ENCODE results near the gene EPHB2.

EPHB2 gene

DNA sequence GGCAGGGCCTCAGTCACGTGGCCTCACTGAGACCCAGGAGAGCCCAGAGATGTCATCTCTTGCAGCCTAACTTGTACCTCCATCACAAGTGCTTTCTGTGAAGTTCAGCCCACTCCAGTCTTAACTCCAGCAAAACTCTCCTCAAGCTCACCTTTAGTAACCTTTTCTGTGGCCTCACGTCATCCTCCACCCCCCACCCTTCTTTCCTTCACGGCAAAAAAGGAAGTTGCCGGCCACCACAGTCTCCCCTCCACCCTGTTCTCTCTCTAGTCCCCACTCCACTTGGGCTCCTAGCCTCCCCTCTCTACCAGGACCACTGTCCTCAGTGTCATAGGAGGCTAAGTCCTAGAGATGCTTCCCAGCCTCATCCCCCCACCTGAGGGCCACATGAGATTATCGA is 155.1 kb downstream of the EPHB2 start:
- DNase-seq: no peak

DNA sequence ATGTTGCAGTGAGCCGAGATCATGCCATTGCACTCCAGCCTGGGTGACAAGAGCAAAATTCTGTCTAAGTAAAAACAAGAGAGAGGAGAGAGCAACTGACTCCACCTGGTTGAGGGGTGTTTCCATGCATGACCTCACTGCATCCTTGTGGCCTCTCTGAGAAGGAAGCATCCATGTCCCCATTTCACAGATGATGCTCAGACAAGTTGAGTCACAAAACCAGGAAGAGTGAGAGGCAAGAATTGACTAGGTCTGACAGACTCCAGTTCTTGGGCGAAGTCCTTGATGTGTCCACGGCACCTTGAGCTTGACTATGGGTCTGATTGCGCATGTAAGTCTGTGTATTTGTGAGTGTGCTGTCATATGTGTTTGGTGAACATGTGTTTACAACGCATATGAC is 156.2 kb downstream of the EPHB2 start:
- no peak for DNase-seq

DNA sequence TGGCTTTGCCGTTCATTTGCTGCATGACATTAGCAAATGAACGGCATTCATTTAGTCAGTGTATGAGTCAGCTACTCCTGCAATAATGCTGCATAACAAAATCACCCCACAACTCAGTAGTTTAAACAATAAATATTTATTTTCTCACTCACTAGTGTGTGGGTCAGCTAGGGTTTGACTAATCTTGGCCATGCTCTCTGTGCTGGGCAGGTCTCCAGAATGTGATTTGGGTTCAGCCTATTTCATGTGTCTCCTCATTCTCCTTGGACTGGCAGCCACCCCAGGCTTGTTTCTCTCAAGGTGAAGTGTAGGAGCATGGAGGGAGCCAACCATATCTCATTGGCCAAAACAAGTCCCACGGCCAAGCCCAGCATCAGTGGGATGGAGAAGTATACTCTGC is 157.7 kb downstream of the EPHB2 start:
- DNase-seq: no peak

DNA sequence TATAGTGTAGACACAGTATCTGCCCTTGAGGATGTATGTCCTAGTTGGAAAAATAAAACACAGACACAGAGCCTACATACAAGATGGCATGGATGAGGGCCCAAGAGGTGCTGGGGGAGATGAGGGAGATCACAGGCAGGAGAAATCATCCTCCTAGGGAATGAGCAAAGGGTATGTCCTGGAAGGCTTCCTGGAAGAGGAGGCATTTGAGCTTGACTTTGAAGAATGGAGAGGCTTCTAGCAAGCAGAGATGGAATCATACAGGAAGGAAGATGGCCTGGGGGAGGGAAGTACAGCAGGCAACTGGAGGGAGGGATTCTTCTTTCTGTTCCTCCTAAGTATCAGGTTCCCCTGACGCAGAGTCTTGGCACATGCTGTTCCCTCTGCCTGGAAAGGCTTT is 158.7 kb downstream of the EPHB2 start:
- DNase-seq: no peak

DNA sequence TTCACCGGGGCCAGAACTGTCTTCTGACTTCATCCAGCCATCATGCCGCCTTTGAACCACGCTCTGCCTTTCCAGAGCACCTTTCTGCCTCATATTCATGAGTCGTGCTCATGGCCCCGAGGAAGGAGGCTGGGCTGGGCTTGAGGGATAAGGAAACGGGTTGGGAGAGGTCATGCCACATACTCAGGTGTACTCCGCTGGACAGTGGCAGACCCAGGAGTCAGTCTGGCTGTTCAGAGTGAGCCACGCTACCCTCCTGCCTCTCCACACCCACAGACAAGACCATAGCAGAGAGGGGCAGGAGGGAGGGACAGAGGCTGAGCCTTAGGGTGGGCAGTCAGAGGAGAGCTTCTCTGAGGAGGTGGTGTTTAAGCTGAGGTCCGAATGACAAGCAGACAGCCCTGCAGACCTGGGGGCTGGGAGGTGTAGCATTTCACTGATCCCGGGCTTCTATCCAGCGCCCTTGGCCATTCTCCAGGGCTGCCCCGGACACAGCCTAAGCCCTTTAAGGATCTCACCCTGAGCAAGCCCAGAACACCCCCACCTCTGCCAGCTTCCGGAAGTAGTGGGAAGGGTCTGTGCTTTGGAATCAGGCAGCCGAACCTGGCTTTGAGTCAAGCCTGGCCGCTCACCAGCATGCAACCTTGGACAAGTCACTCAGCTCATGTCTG is 159.7 kb downstream of the EPHB2 start:
- no peak for DNase-seq

DNA sequence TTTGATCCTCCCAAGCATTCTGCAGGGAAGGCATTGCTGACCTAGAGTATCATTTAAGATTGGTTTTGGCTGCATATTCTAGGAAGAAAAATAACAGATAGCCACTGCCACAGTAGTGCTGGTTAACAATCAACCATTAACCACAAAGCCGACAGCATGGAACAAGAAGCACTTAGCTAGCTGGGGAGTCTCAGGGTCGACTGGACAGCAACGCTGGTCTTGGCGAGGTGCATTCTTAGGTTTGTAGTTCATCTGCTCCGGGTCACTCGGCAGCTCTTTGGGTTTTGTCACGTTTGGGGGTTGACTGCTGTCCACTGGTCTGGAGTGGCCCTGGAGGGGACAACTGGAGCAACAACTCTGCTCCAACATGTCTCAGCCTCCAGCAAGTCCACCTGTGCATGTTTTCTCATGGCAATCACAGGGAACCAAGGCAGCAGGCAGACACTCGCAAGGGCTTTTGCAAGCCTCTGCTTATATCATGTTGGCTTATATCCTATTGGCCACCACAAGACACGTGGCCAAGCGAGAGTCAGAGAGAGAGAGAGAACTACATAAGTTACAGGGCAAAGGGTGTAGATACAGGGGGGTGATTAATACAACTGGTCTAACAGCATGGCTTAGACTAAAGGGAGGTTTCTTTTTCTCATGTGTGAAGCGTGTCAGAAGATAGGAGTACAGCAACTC is 162.5 kb downstream of the EPHB2 start:
- DNase-seq: no peak

DNA sequence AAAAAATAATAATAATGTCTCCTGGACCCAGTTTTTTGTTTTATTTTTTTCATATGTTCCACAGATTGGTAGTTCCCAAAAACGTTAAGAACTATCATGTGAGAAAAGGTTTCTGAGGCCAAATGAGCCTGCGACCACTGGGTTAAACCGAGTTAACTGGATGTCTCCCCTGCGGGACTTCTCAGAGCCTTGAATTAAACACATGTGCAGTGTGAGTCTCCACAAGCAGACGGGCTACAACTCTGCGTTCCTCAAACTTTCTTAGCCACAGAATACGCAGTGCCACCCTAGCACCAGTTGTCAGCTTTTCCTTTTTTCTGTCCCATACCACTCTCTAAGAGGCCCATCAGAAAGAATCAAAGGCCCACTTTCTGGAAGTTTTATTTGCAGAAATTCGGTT is 164.1 kb downstream of the EPHB2 start:
- DNase-seq: no peak

DNA sequence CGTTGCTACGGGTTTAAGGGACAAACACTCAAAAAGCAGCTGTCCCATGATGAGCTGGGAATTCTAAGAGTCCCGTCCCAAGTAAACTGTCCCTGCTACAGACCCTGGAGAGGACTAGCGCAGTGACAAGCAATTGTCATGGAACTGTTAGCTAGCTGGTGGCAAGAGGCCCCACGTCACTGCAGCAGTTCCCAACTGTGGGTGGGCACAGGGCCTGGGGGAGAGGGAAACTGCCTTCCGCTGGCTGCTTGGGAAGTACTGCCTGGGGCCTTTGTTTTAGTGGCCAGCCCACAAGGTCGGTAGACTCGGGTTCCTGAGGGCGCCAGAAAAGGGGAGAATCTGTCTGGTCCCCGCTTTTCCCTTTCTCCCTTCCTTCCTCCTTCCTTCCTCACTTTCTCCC is 164.6 kb downstream of the EPHB2 start:
- DNase-seq: no peak

DNA sequence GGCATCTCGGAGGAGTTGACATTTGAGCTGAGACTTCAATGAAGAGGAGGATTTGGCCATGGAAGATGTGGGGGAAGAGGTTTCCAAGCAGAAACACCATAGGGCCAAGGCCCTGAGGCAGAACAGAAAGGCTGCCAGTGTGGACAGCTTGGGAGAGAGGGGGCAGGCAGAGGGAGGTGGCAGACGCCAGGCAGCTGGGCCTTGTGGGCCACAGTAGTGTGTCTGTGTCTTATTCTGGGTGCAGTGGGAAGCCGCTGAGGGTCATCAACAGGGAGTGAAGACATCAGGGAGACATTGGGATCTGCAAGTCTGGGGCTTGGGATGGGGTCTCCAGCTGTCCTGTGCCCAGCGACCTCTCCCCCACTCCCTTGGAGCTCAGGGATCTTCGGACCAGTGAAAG is 165.2 kb downstream of the EPHB2 start:
- no peak for DNase-seq

DNA sequence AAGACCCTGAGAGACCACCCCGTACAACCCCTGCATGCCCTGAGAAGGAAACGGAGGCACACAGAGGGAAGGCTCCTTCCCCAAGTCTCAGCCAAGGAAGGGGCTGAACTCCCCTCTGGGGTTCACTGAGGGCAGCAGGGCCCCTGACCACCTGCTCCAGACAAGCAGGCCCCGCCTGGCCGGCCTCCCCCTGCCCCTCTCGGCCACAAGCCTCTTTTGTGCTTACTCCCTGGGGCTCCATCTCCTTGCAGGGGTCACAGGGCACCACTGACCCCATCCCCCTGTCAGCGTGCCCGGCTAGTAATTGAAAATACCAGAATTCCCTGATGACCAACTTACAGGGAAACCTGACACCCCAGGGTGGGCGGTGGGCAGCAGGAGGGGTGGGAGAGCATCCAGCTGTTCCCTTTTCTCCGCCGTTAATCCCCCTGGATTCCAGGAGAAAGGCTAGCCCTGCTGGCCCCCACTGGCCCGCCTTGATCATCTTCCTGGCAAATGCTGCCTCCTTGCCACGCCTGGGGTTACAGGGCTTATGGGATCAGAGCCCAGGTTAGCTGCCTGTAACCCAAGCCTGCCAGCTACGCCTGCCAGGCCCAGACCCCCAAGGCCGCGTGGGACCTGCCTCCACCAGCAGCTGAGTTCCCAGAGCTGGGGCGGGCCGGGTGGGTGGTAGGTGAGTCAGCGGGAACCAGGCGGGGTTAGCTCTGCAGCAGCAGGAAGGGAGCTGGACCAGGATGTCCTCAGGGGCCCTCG is 165.9 kb downstream of the EPHB2 start:
- no peak for DNase-seq

DNA sequence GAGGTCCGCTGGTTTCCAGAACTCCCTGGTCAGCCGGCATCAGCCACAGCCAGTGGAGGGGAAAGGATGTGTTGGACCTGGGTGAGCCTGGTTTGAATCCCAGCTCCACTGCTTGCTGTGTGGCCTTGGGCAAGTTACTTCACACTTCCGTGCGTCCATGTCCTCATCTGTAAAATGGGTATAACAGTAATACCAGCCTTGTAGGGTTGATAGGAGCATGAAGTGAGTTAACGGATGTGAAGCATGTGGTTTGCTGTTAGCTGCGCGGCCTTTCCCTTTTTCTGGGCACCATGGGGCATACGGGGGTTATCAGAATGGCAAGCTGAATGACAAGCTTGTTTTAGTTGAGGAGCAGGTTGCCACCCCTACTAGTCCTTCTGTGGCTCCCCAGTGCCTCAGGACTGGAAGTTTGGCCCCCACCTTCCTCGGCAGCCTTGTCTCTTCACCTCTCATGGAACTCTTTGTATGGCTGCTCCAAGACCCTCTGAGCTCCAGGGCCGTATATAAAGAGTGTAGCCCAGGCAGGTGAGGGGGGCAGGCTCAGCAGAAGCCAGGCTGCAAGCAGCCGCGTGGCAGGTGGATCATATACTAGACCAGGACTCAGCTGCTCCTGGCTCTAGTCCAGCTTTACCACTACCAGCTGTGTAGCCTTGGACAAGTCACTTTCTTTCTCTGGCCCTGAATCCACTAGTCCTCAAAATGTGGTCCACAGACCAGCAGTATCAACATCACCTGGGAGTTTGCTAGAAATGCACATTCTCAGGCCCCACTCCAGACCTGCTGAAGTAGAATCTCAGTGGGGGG is 166.7 kb downstream of the EPHB2 start:
- DNase-seq: no peak

DNA sequence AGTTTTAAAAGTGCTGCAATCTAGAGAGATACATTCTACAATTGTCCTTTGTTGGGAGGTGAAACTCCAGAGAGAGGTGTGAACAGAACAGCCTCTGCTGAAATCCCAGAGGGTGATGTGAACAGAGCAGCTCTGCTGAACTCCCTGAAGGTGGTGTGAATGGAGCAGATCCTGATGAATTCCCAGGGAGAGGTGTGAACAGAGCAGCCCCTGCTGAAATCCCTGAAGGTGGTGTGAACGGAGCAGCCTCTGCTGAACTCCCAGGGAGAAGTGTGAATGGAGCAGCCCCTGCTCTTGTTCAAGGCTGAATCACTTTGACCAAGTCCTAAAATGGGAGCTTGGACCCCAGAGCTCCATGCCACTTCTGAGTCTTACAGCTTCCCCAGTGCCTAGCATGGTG is 167.3 kb downstream of the EPHB2 start:
- DNase-seq: no peak

DNA sequence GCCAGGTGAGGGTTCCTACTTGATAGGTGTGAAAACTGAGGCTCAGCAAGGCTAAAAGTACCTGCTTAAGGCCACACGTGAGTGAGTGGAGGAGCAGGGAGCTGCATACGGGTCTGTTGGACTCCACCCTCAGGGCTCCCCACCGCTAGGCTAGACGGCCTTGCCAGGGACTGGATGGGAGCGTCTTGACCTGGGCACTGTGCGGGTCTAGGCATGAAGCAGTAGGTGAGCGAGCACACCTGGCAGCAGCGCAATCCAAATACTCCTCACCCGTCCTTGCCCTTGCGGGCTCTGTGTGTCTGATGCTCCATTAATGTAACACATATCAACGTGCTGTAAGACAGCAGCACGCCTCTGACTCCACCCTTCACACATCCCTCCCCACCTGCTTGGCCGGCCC is 168.0 kb downstream of the EPHB2 start:
- DNase-seq: no peak

DNA sequence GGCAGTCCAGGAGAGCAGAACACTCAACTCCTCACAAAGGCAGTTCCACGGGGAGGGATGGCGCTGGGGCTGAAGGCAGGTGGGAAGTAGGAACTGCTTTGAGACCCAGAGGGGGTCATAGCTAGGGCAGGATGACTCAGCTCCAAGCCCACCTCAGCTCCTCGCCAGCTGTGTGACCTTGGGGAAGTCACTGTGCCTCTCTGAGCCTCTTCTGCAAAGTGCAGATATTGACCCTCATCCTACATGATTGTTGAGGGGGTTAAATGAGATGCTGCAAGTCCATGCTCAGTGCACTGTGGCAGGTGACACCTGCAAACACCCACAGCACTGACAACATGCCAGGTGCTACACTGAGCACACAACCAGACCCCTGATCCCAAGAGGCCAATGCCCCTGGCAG is 168.8 kb downstream of the EPHB2 start:
- no peak for DNase-seq

DNA sequence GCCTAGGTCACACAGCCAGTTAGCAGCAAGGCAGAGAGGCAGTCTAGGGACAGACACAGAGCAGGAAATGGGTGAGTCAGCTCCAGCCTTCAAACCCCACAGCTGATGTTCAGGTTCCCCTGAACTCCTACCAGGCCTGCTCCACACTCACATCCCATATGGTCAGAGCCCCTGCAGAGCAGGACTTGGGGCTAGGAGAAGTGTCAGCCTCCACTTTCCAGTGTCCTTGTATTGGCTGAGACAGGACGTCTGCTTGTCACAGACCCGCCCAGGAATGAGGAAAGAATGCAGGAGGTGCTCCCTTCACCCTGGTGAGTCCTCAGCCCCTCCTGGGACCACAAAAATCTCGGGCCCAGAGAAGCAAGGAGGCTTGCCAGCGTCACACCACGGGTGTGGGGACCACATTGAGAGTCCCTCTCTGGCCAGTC is 169.5 kb downstream of the EPHB2 start:
- no peak for DNase-seq

DNA sequence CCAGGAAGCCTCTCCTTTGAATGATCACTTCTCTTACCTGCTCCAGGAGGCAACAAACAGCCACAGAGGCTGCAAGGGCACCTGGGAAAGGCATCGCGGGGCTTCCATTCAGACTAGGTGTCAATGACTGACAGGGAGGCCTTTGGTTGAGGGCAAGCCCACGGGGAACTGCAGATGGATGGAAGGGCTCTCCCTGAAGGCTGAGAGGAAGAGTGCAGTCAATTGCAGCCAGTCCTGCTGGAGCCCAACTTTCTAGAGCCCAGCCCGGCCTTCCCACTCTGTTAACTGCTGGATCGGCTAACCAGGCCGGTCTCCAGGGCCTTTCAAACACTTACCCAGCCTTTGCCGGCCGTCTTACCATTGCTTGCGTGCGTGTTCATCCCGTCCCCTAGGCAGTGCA is 172.8 kb downstream of the EPHB2 start:
- DNase-seq: no peak

DNA sequence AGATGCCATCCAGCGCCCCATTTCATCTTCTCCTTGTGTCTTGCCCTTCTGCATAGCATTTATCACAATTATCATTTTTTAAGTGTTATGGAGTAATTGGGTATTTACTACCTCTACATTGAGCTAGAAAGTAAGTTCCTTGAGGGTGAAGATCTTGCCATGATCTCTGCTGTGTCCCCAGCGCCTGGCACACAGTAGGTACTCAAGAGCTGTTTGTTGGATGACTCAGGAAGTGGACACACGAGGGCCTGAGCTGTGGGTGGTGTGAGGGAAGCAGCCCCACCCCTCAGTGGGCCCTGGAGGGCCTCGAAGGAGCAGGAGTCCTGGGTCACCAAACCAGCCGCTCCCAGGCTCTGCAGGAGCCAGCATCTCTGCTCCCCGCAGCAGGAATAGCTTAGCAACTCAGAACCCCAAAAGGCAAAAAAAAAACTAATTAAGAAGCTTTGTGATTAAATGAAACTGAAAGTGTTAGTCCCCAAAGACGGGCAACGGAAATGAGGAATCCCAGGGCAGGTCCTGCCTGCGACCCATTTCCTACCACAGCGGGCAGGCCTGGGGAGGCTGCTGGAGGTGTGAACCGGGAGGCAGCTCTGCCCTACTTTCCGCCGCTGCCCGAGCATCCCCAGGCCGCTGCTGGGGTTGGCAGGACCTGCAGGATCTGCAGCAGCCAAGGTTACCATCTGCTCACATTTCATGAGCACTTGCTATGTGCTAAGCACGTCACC is 174.3 kb downstream of the EPHB2 start:
- no peak for DNase-seq

DNA sequence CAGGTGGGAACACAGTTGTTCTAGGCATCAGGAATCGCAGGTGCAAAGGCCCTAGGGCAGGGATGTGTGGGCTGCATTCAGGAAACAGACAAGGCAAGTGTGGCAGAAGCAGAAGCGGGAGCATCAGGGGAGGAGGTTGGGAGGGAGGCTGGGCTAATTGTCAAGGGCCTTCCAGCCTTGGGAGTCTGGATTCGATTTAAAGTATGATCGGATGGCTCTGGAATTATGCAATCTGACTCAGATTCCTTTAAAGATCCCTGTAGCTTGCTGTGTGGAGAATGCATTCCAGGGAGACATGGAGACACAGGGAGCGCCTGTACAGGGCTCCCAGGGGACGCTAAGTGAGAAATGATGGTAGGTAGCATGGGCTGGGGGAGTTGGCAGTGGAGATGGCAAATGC is 175.6 kb downstream of the EPHB2 start:
- no peak for DNase-seq

DNA sequence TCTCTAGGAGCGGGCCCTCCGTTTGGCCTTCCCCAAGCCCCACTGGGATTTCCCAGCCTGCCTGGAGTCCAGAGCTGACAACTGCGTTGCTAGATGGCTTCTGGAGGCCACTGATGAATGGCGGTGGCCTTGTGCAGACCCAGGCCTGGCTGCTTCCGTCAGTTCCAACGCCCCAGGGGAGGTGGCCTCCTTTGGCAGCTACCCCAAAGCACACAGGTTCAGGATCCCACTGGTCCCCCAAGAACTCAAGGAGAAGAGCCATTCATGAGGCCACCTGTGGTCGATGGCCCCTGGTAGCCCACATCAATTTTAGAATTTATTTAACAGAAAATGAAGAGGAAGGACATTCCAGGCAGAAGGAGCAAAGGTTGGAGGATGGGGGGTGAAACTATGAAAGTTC is 176.9 kb downstream of the EPHB2 start:
- DNase-seq: no peak

DNA sequence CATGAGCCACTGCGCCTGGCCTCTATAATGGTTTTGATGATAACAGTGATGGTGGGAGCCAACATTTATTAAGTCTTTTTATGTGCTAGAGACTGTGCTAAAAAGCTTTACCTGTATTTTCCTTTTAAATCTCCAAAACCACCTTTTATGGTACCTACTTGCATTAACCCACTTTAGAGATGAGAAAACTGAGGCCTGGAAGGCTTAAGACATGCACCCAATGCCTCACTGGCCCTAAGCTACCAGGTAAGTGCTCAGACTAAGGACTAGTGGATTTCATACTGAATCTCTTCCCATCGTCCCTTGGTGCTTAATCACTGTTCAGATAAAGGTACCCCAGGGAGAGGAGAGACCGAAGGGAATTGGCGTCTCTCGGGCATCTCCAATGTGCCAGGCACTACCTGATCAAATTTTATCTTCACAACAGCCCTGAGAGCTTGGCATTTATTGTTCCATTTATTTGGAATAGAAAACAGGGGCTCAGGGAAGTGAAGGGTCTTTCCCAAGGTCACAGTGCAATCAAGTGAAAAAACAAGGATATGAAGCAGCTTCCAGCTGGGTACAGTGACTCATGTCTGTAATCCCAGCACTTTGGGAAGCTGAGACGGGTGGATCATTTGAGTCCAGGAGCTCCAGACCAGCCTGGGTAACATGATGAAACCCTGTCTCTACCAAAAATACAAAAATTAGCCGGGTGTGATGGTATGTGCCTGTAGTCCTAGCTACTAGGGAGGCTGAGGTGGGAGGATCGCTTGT is 177.9 kb downstream of the EPHB2 start:
- DNase-seq: no peak

DNA sequence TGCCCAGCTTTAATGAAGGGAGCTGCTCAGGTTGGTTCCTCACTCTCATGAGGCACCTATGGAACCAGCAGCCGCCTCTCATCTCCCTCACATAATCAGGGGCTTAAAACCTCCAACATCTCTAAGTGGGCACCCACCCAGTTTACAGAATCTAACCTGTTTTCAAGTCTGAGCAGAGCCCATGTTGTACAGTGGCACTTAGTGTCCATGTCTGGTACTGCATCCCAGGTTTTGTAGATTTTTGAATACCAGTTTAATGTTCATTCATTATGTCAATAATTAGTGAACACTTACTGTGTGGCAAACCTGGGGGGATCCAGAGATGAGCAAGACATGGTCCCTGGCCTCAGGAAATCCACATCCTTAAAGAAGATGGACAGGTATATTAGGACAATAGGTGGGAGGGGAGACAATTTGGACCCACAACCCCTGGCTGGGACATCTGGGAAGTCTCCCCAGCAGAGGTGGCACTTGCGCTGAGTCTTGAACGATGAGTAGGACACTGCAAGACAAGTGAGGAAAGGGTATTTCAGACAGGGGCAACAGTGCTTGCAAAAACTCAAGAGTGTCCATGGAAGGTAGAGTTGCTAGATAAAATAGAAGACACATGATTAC is 178.7 kb downstream of the EPHB2 start:
- DNase-seq: no peak
